Stimulated activated CD8-positive, alpha-beta memory T cell treated with anti-CD3 and anti-CD28 coated beads, Interleukin-4, amount 100 ng/mL, for 48 hours (primary cell): ENCODE measurements around the gene ENTPD8.
"Not testable (repeated sequence)": the region's sequence is repeated elsewhere in the genome, so short reads cannot be mapped to it uniquely, and the experiment has no call there.

Experiments
- DNase-seq: peaks from one replicate; pipeline ENCODE4 v3.0.0-alpha.2; 2020

Gene ENTPD8

DNA sequence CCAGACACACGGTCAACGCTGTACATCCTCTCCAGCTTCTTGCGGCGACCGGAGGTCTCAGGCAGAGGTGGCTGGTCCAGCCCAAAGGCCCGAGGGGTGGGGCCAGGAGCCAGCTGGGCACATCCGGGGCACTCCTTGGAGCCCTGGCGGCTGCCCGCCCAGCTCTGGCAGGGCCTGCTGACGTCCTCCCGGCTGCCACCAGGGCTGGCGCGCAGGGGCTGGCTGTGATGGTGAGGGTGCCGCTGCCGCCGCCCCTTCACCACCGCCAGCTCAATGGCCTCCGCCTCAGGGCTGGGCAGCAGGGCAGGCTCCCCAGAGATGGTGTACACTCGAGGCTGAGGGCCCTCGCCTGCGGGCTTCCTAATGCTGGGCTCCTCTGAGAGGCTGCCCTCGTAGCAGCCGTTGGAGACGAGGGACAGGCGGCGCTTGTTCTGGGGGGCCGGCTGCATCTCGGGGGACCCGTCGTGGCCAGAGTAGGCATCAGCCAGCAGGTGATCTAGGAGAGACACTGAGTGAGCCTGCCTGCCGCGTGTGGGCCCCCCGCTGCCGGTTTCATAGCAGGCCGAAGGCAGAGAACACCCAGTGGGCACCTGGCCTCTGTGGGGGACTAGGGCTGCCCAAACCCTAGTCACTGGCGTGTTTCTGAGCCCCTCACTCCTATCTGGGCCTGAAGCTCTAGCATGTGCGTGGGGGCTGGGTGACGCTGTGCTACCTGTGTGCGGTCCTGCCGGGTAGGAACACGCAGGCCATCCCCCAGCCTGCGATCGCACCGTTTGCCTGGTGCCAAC is 16.4 kb upstream of the ENTPD8 start:
- no peak for DNase-seq

DNA sequence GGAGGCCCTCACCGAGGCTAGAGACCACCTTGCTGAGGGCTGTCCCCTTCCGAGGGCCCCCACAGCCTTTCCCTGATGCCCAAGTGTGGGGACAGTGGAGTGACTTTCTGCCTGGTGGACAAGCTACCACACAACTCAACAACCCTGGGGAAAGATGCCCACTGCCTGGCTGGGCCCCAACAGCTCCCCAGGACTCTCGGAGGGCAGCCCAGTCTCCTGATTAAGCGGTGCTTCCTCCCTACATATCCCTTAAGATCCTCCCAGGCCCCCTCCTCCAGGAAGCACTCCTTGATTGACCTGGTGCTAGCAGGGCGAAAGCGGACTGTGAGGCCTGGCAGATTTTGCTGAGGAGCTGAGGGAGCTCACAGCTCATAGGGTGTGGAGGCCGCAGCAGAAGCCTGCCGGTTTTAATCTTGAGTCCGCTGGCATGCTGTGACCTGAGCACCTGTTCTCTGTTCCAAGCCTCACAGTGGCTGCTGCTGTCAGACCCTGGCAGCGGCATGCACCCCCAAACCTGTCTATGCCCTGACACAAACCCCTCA is 15.8 kb upstream of the ENTPD8 start:
- no peak for DNase-seq

DNA sequence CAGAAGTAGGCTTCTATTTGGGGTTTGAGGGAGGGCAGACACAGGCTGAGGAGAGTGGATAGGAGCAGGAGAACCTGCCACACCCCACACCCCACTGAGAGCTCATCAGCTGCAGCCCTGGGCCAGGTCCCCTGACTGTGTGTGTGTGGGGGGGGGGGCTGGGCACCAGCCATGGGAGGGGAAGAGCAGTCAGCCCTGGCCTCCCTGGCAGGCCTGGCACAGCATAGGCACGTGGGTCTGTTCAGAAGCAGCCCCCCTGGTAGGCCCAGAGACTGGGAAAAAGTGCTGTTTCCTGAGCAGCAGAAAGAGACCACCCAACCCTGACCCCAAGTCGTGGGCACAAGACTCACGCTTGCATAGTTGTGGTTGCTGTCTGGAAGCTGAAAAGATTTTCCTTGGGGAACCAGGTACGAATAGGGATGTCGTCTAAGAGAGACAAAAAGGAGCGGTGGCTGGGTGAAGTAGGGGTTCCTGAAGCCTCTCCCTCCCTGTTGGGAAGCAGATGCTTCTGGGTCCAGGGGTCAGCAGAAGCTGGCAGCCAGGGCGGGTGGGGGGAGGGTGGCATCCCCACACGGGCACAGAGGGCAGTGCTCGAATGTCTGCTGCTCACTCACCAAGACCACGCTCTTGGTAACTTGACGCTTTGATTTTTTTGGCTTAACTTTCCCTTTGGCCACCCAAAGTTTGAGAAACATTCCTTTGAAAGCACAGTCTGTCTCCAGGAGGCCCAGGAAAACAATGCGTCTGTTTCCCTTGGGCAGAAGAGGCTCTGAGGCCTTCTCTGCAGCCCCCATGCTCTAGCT is 15.1 kb upstream of the ENTPD8 start:
- no peak for DNase-seq

DNA sequence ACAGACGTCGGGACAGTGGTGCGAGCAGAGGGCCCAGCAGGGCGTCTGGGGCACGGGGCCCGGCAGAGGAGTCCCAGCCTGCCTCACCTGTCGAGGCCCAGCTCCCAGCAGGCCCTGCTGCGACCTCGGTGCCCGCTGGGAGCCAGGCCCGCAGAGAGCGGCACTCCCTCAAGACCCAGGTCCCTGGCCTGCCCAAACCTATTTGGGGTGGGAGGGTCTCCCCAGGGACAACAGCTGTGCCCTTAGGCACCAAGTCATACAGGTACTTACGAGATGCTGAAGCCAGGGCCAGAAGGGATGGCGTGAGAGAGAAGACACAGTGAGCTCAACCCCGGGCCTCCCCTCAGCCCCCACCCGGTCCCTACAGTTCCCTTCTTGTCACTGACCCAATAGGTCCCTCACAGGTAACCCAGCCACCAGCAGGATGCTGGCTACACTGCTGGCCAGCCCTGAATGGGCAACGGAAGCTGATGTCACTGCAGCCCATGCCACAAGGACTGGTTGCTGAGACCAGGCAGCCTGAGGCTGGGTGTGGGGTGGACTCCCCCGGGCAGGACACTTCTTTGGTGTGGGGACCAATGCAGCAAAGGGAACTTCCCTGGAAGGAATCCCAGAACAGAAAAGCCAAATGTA is 14.3 kb upstream of the ENTPD8 start:
- DNase-seq = no peak

DNA sequence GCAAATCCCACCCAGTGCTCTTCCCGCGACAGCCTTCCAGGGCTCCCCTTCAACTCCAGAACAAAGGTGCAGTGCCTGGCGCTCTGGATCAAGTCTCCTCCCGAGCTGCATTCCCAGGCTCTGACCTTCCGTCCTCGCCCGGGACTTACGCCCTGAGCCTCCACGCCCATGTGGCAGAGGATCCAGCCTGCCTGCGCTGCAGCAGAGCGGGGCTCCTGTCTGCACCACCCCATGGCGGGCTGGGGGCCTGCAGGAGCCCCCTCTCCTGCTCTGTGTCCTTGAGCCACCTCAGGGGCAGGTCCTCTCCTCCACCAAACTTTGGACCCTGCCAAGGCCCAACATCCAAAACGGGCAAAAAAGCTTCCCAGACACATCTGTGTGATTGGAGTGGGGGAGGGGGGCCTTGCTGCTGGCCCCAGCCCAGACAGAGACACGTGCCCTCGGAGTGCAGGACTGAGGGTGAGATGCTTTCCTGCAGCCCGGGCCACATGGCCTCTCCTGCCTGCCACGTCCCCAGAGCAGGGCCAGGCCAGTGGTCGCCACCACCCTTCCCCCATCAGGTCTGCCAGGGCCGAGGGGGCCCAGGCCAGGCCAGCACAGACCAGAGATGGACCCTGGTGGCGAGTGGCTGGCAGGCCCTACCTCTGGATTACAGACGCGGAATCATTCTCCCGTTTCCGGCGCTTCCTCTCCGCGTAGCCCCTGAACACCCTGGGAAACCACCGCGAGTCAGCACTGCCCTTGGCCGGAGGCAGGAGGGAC is 13.6 kb upstream of the ENTPD8 start:
- DNase-seq = no peak

DNA sequence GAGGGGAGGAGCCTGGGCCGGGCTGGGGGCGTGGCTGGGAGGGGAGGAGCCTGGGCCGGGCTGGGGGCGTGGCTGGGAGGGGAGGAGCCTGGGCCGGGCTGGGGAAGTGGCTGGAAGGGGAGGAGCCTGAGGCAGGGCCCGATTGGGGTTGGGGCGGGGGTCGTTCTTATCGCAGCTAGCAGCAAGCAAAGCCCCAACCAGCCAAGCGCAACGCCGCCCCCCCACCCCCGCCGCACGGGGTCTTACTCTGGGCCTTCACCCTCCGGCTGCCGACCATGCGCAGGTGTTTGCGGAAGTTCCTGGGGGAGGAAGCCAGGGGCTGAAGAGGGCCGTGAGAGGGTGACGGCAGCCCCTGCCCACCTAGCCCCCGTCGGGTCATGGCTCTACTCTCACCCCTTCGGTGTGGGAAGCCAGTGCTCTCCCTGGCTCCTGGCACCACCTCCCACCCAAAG is 13.0 kb upstream of the ENTPD8 start:
- peak; percentile 61 for DNase-seq

DNA sequence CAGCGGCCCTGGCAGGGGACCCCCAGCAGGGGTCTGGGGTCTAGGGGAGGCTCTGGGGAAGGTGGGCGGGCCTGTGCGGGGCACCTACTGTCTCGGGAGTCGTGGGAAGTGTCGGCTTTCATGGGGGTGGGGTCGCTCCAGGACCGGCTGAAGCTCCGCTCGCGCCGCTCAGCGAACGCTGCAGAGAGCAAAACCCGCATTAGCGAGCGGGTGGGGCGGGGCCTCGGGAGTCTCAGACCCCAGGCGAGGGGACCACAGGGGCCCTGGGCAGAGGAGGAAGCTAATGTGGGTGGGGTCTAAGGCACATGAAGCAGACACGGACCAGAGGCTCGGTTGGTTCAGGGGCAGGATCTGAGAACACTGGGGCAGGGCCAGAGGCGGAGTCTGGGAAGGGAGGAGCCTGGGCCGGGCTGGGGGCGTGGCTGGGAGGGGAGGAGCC is 12.5 kb upstream of the ENTPD8 start:
- peak; percentile 80 for DNase-seq

DNA sequence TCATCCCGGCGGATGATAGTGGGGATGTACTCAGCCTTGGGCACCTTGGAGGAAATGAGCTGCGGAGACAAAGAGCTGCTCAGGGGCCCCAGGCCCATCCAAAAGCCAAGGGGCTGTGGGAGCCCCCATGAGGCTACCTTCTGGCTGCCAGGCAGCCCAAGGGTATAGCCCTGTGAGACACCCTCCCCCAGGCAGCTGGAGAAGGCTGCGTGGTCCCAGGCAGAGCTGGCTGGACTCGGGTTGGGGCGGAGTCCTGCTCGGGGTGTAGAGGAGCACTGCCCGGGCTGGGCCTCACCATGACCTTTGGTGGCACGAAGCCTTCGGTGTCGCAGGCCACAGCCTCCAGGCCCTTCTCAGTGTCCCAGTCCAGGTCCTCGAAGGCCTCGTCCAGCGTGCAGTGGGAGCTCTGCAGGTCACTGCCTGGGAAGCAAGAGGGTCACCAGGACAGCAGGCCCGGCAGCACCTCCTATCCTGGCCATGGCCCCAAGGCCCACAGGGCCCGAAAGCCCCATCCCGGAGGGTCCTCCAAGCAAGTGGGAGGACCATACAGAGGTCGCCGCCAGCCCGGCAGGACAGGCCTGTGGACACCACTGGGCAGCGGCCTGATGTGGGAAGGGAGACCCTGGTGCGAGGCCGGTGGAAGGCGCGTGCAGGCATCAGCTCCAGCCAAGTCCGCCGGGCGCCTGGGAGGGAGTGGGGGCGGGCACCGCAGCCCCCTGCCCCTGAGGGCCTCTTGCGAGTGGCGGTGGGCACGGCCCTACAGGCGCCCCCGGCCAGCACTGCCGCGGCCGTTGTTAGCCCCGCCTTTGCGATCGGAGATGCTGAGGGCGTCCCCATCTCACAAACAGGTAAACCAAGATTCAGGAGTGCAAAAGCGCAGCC is 11.8 kb upstream of the ENTPD8 start:
- no peak for DNase-seq

DNA sequence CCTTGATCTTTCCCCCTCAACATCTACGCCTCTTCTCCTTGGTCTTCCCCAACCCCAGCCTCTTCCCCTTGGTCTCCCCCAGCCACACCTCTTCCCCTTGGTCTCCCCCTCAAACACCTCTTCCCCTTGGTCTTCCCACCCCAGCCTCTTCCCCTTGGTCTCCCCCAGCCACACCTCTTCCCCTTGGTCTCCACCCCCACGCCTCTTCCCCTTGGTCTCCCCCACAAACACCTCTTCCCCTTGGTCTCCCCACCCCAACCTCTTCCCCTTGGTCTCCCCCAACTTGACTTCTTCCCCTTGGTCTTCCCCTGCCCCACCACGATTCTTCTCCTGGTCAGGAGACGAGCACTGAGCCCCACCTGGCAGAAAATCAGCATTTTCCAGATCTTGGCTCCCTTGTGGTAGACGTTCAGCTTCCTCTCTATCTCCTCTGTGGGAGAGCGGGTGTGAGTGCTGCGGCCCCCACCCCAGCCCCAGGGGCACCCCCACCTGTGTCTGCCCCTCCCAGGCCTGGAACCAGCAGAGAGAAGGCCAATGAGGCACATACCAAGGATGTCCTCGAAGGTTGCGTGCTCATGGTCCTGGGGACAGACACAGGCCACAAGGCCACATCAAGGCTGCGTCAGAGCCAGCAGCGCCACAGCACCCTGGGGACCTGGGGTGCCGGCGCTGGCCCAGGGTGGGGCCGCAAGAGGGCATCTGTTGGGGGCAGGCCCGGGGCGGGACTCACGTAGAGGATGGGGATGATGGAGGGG is 11.0 kb upstream of the ENTPD8 start:
- DNase-seq = no peak

DNA sequence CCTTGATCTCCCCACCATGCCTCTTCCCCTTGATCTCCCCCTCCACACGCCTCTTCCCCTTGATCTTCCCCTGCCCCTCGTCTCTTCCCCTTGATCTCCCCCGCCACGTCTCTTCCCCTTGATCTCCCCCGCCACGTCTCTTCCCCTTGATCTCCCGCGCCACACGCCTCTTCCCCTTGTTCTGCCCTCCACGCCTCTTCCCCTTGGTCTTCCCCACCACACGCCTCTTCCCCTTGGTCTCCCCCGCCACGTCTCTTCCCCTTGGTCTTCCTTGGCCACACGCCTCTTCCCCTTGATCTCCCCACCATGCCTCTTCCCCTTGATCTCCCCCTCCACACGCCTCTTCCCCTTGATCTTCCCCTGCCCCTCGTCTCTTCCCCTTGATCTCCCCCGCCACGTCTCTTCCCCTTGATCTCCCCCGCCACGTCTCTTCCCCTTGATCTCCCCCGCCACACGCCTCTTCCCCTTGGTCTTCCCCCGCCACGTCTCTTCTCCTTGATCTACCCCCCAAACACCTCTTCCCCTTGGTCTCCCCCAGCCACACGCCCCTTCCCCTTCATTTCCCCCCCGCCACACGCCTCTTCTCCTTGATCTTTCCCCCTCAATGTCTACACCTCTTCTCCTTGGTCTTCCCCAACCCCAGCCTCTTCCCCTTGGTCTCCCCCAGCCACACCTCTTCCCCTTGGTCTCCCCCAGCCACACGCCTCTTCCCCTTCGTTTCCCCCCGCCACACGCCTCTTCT is 10.3 kb upstream of the ENTPD8 start:
- DNase-seq = not testable (repeated sequence)

DNA sequence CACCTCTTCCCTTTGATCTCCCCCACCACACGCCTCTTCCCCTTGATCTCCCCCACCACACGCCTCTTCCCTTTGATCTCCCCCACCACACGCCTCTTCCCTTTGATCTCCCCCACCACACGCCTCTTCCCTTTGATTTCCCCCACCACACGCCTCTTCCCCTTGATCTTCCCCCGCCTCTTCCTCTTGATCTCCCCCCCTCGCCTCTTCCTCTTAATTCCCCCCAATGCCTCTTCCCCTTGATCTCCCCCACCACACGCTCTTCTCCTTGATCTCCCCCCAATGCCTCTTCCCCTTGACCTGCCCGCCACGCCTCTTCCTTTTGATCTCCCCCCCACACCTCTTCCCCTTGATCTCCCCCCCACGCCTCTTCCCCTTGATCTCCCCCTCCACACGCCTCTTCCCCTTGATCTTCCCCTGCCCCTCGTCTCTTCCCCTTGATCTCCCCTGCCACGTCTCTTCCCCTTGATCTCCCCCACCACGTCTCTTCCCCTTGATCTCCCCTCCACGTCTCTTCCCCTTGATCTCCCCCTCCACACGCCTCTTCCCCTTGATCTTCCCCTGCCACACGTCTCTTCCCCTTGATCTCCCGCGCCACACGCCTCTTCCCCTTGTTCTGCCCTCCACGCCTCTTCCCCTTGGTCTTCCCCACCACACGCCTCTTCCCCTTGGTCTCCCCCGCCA is 9.5 kb upstream of the ENTPD8 start:
- DNase-seq = not testable (repeated sequence)

DNA sequence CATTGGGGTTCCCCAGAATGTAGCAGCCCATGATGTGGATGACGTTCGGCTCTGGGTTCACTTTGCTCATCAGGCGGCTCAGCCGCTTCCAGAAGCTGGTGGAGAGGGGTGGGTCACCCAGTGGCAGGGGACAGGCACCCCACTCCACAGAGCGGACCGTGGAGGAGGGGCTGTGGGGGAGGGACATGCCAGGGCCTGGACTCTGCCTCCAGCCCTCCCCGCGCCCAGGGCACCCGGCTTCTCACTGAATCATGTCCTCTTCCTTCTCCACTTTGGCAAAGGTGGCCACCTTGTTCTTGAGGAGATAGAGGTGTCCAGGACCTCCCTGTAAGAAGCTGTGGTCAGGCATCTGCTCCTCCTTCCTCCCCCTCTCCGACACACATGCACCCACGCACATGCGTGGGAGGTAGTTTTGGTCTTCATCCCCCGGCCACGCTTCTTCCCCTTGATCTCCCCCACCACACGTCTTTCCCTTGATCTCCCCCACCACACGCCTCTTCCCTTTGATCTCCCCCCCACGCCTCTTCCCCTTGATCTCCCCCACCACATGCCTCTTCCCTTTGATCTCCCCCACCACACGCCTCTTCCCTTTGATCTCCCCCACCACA is 8.9 kb upstream of the ENTPD8 start:
- peak; percentile 47 for DNase-seq

DNA sequence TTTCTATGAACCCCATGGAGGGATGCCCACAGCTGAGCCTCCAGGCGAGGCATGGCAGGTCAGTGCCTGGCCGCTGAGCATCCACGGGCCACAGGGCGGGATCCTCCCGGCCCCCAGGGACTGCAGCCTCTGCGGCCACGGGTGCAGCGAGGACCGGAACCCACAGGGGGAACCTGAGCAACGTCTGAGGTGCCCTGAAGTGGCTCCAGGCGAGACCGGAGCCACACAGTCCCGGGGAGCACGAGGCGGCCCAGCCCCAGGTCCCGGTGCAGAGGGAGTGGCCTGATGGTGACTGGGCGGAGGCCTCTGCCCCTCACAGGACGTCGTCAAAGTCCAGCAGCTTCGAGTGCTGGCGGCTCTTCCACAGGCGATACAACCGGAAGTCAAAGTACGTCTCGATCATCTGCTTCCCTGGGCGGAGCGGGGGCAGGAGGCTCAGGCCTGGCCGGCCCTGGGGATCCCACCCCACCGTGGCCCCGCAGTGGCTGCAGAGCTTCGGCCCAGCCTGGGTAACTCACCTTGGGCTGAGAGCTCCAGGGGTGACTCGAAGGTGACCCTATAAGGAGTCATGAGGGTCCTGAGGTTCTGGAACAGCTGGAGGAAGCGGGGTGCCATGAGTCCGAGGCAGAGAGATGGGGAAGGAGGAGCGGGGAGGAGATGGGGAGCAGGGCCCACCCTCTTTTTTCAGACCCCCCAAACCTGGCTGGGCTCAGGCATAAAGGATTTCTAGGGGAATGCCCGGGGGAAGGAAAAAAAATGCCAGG is 8.1 kb upstream of the ENTPD8 start:
- DNase-seq = no peak

DNA sequence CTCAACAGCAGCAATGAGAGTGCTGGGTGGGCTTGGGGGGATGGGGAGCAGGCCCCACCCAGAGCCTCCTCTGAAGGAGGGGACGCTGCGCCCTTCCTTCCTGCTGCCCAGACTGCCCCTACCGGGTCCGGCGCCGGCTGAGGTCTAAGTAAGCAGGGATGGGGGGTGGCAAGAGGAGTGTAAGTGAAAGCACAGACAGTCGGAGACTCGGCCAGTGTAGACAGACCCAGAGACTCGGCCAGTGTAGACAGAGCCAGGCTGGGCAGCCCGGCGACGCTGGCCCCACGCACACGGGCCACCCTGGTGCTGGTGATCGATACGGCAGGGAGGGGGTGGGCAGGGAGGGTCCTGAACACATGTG is 7.4 kb upstream of the ENTPD8 start:
- DNase-seq = no peak

DNA sequence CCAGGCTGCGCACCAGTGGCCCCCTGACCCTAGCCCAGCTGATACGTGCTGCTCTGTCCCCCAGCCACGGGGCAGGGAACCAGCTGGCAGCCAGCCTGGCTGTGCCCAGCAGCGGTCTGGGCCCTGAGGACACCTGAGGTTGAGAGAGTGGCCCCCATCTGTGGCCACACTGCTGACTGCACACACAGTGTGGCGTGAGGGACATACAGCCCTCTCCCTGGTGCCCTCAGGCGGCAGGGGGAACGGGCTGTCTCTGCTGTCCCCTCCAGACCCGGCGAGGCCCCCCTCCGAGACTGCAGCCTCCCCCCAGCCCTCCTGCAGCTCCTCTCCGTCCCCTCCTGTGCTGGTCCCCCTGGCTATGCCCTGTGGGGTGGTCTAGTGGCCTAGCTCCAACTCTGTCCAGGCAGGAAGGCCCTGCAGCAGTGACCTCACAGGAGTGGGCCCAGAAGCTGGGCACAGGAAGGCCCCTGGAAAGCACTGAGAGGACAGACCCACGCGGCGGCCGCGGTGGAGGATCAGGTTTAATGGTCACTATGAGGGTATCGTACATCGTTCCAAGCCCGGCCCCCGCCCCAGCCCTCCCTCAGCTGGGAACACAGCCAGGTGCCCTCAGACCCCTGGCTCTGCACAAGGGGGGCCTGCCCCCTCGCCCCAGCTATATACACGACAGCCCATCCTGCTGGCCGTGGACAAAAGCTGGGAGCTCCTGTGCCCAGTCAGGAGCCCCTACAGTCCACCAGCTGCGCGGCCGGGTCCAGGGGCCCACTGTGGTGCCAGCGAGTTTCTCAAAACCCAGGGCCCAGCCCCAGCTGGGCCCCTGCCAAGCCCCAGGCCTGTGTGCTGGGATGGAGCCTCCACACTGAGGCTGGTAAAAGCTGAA is 6.8 kb upstream of the ENTPD8 start:
- DNase-seq = no peak

DNA sequence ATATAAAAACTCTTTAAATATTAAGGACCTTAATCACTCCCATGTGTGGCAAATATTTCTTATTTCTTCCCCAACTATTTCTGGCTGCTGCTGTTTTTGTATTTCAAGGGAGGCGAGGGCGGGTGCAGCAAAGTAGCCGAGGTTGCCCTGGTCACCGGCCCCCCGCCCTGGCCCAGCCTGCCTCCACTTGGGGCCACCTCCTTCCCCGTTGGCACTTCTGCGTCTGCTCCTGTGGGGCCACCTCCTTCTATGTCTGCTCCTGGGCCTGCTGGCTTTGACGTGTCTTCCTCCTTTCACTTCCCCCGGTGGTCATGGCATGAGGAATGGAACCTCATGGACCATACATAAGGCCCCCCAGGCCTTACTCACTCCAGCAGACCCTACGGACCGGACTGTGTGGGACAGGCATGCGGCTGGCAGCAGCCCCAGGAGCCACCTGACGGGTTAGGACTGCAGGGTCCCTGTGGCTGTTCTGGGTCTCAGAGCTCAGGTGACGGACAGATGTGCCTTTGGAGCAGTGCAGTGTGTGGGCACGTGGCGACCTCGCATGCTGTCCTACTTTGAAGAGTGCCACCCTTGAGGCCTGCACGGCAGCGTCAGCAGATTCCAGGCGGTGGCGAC is 5.8 kb upstream of the ENTPD8 start:
- no peak for DNase-seq
